ENCODE data around the gene LMO7.

Gene LMO7

GRCh38 chr13:75645141-75645540 lies 9.0 kb downstream of the LMO7 start:
- TF ChIP-seq, protein P1, sequence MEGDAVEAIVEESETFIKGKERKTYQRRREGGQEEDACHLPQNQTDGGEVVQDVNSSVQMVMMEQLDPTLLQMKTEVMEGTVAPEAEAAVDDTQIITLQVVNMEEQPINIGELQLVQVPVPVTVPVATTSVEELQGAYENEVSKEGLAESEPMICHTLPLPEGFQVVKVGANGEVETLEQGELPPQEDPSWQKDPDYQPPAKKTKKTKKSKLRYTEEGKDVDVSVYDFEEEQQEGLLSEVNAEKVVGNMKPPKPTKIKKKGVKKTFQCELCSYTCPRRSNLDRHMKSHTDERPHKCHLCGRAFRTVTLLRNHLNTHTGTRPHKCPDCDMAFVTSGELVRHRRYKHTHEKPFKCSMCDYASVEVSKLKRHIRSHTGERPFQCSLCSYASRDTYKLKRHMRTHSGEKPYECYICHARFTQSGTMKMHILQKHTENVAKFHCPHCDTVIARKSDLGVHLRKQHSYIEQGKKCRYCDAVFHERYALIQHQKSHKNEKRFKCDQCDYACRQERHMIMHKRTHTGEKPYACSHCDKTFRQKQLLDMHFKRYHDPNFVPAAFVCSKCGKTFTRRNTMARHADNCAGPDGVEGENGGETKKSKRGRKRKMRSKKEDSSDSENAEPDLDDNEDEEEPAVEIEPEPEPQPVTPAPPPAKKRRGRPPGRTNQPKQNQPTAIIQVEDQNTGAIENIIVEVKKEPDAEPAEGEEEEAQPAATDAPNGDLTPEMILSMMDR (conservative IDR thresholded peaks at IDR 0.05): no peak
- no peak overlapping the region for H3K27ac ChIP-seq

- TF ChIP-seq, protein P1 (conservative IDR thresholded peaks at IDR 0.05): no peak
- H3K27ac ChIP-seq: no peak overlapping the region
These were observed 11.1 kb downstream of the LMO7 start for GRCh38 chr13:75647126-75647784.

DNA sequence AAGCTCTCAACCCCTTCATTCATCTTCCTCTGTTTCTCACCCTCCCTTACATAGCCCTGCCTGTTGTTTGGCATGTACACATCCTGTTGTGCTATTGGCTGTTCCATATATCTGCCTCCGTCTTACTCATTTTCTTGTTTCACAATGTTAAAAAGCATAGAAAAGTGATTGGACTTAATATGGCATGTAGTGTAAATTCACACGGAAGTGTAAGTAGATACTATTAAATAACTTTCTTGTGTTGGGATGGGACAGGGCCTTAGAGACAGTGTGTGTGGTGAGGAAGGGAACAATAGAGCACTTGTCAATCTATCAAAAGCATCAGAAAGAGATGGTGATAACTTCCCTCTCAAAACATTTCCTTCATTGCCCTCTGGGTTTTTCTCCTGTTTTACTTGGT lies 12.3 kb downstream of the LMO7 start:
- TF ChIP-seq, protein P1 (conservative IDR thresholded peaks at IDR 0.05): no peak
- H3K27ac ChIP-seq: no peak overlapping the region

DNA sequence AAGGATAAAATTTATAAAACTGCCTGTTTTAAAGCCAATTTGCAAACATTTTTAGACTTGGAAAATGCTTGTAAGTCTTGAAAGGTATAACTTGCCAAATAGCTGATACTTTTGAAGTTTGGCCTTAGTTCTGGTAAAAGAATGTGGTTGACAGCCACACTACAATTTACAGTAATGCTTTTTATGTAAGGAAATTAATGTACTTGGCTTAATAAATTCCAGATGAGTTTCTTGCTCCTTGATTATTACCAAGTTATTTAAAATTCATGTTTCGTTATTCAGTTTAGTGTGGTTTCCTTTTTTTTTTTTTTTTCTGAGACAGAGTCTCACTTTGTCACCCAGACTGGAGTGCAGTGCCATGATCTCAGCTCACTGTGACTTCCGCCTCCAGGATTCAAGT lies 14.9 kb downstream of the LMO7 start:
- H3K27ac ChIP-seq: no peak overlapping the region
- TF ChIP-seq, protein P1 (conservative IDR thresholded peaks at IDR 0.05): no peak

- TF ChIP-seq, protein P1 (conservative IDR thresholded peaks at IDR 0.05): no peak
- no peak overlapping the region for H3K27ac ChIP-seq
These were observed 16.6 kb downstream of the LMO7 start for GRCh38 chr13:75652726-75653125.

- TF ChIP-seq, protein P1 (conservative IDR thresholded peaks at IDR 0.05): no peak
- H3K27ac ChIP-seq: no peak overlapping the region
These were observed 20.4 kb downstream of the LMO7 start for GRCh38 chr13:75656425-75656989.

GRCh38 chr13:75657111-75657510 lies 21.0 kb downstream of the LMO7 start:
- TF ChIP-seq, protein P1 (conservative IDR thresholded peaks at IDR 0.05): no peak
- H3K27ac ChIP-seq: no peak overlapping the region
